ENCODE measurements around the gene INPP5J. TPM values are rescaled to one million over a fixed set of nuclear protein-coding genes. Genes with fewer than 3 reads are reported as not detected.

INPP5J gene
- total and polyA plus RNA-seq, 4 donors: 3.5 to 17.2 (median 10.5) TPM

DNA sequence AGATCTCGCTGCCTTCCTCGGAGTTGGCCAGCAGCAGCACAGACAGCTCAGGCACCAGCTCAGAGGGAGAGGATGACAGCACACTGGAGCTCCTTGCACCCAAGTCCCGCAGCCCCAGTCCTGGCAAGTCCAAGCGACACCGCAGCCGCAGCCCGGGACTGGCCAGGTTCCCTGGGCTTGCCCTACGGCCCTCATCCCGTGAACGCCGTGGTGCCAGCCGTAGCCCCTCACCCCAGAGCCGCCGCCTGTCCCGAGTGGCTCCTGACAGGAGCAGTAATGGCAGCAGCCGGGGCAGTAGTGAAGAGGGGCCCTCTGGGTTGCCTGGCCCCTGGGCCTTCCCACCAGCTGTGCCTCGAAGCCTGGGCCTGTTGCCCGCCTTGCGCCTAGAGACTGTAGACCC lies 11.1 kb downstream of the INPP5J start:
- Histone ChIP-seq H3K4me3 (ENCODE audit: low read depth, low read length) (no peak overlapping the region), H3K9me3 (ENCODE audit: control insufficient read depth, insufficient read depth, low read length) (no peaks in the 10 kb centered on the region), H3K27ac (ENCODE audit: low read depth, low read length) (no peak overlapping the region), H3K27me3 (ENCODE audit: control insufficient read depth, insufficient read depth, low read length) (no peaks in the 10 kb centered on the region), H3K4me1 (ENCODE audit: control insufficient read depth, insufficient read depth, low read length) (no peaks in the 10 kb centered on the region), H3K36me3 (ENCODE audit: control insufficient read depth, insufficient read depth, low read length) (peaks cover 16% of the 10 kb centered on the region)
- 93% methylated on average over 19 of the region's 19 CpGs for WGBS (ENCODE audit: insufficient coverage)
- DNase-seq (ENCODE audit: low read depth in 4 of 6, low spot score in 6 of 6): no peak

- H3K27ac ChIP-seq (ENCODE audit: low read depth, low read length): no peak overlapping the region
- no CpG with 5 or more reads among the region's 4 CpGs for WGBS (ENCODE audit: insufficient coverage)
- H3K27me3 ChIP-seq (ENCODE audit: control insufficient read depth, insufficient read depth, low read length): no peaks in the 10 kb centered on the region
- peaks cover under 1% of the 10 kb centered on the region for H3K4me1 ChIP-seq (ENCODE audit: control insufficient read depth, insufficient read depth, low read length)
- H3K36me3 ChIP-seq (ENCODE audit: control insufficient read depth, insufficient read depth, low read length): peaks cover 16% of the 10 kb centered on the region
- no peak overlapping the region for H3K4me3 ChIP-seq (ENCODE audit: low read depth, low read length)
- DNase-seq (ENCODE audit: low read depth in 4 of 6, low spot score in 6 of 6): no peak
- H3K9me3 ChIP-seq (ENCODE audit: control insufficient read depth, insufficient read depth, low read length): no peaks in the 10 kb centered on the region
These were observed 11.9 kb downstream of the INPP5J start for GRCh38 chr22:31134688-31135087.

GRCh38 chr22:31135706-31136105 lies 12.9 kb downstream of the INPP5J start:
- H3K4me3 ChIP-seq (ENCODE audit: low read depth, low read length): no peak overlapping the region
- WGBS (ENCODE audit: insufficient coverage): 97% methylated on average over 6 of the region's 6 CpGs
- DNase-seq (ENCODE audit: low read depth in 4 of 6, low spot score in 6 of 6): no peak
- H3K27me3 ChIP-seq (ENCODE audit: control insufficient read depth, insufficient read depth, low read length): no peaks in the 10 kb centered on the region
- peaks cover 11% of the 10 kb centered on the region for H3K4me1 ChIP-seq (ENCODE audit: control insufficient read depth, insufficient read depth, low read length)
- peaks cover 16% of the 10 kb centered on the region for H3K36me3 ChIP-seq (ENCODE audit: control insufficient read depth, insufficient read depth, low read length)
- H3K27ac ChIP-seq (ENCODE audit: low read depth, low read length): no peak overlapping the region
- H3K9me3 ChIP-seq (ENCODE audit: control insufficient read depth, insufficient read depth, low read length): no peaks in the 10 kb centered on the region

DNA sequence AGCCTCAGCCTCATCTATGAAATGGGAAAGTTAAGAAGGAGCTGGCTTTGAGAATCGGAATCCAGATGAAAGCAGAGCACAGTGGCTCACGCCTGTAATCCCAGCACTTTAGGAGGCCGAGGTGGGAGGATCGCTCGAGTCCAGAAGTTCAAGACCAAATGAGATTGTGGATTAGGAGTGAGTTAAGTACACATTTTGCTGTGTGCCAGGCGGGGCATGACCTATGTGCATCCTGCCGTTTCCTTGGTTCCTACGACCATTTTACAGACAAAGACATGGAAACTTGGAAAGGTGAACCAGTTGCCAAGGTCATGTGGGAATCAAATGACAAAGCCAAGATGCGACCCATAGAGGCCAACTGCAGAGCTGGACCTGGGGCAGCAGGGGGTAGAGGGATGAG lies 13.4 kb downstream of the INPP5J start:
- Histone ChIP-seq H3K4me1 (ENCODE audit: control insufficient read depth, insufficient read depth, low read length) (peaks cover 14% of the 10 kb centered on the region), H3K36me3 (ENCODE audit: control insufficient read depth, insufficient read depth, low read length) (peaks cover 16% of the 10 kb centered on the region), H3K4me3 (ENCODE audit: low read depth, low read length) (no peak overlapping the region), H3K9me3 (ENCODE audit: control insufficient read depth, insufficient read depth, low read length) (no peaks in the 10 kb centered on the region), H3K27ac (ENCODE audit: low read depth, low read length) (no peak overlapping the region), H3K27me3 (ENCODE audit: control insufficient read depth, insufficient read depth, low read length) (no peaks in the 10 kb centered on the region)
- DNase-seq (ENCODE audit: low read depth in 4 of 6, low spot score in 6 of 6): no peak
- 97% methylated on average over 8 of the region's 9 CpGs for WGBS (ENCODE audit: insufficient coverage)

DNA sequence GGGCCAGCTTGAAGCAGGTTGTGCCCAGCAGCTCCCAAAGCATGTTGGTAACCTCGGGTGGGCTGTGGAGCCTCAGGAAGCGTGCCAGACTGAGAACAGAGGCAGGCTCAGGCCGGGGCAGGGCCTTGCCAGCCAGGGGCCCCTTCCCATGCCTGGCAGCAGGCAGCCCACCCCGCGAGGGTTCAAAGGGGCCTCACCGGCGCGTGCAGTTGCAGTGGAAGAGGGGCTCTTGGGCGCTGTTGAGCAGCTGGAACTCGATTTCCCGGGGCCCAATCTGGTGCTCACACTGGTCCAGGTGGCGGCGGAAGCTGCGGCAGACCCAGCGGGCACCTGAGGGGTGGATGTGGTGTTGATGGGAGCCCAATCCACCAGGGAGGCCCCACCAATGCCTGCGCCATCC lies 13.9 kb downstream of the INPP5J start:
- Histone ChIP-seq H3K4me1 (ENCODE audit: control insufficient read depth, insufficient read depth, low read length) (peaks cover 14% of the 10 kb centered on the region), H3K9me3 (ENCODE audit: control insufficient read depth, insufficient read depth, low read length) (no peaks in the 10 kb centered on the region), H3K27ac (ENCODE audit: low read depth, low read length) (no peak overlapping the region), H3K36me3 (ENCODE audit: control insufficient read depth, insufficient read depth, low read length) (peaks cover 16% of the 10 kb centered on the region), H3K27me3 (ENCODE audit: control insufficient read depth, insufficient read depth, low read length) (no peaks in the 10 kb centered on the region), H3K4me3 (ENCODE audit: low read depth, low read length) (no peak overlapping the region)
- 90% methylated on average over 15 of the region's 16 CpGs for WGBS (ENCODE audit: insufficient coverage)
- no peak for DNase-seq (ENCODE audit: low read depth in 4 of 6, low spot score in 6 of 6)

DNA sequence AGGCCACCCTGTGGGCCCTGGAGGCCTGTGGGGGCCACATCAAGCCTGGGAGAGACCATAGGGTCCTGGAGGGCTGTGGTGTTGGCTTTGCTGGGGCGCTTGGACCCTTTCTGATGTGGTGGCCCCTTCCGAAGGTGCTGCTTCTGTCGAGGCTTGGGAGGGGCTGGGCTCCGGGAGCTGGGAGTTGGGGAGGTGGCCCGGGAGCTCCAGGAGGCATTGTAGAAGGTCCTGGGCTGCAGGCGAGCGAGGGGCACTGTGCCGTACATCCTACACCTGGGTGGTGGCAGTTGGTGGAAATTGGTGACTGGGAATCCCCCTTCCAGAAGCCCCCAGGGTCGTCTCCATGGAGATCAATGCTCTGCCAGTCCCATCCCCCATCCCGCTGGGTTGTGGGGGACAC lies 15.0 kb downstream of the INPP5J start:
- Histone ChIP-seq H3K4me3 (ENCODE audit: low read depth, low read length) (no peak overlapping the region), H3K4me1 (ENCODE audit: control insufficient read depth, insufficient read depth, low read length) (peaks cover 14% of the 10 kb centered on the region), H3K36me3 (ENCODE audit: control insufficient read depth, insufficient read depth, low read length) (peaks cover 16% of the 10 kb centered on the region), H3K9me3 (ENCODE audit: control insufficient read depth, insufficient read depth, low read length) (no peaks in the 10 kb centered on the region), H3K27ac (ENCODE audit: low read depth, low read length) (no peak overlapping the region), H3K27me3 (ENCODE audit: control insufficient read depth, insufficient read depth, low read length) (no peaks in the 10 kb centered on the region)
- DNase-seq (ENCODE audit: low read depth in 4 of 6, low spot score in 6 of 6): no peak
- 88% methylated on average over 8 of the region's 10 CpGs for WGBS (ENCODE audit: insufficient coverage)

DNA sequence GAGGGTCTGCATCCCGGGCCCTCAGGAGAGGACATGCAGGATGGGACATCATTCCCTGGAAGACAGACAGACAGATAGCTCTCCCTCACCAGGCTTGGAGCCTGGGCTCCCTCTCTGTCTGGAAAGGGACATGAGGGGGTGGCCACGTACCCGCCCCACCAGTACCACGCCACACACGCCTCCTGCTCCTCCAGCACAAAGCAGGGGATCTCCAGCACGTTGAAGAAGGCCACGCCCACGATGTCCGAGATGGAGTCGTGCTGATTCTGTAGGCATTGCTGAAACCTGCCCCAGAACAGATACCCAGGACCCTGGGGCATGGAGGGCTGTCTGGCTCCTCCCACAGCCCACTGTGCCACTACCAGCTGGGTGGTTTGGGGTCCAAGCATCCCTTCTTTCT lies 15.4 kb downstream of the INPP5J start:
- H3K27ac ChIP-seq (ENCODE audit: low read depth, low read length): no peak overlapping the region
- no peak overlapping the region for H3K4me3 ChIP-seq (ENCODE audit: low read depth, low read length)
- peaks cover 13% of the 10 kb centered on the region for H3K36me3 ChIP-seq (ENCODE audit: control insufficient read depth, insufficient read depth, low read length)
- WGBS (ENCODE audit: insufficient coverage): 80% methylated on average over 10 of the region's 10 CpGs
- no peaks in the 10 kb centered on the region for H3K9me3 ChIP-seq (ENCODE audit: control insufficient read depth, insufficient read depth, low read length)
- peaks cover 18% of the 10 kb centered on the region for H3K4me1 ChIP-seq (ENCODE audit: control insufficient read depth, insufficient read depth, low read length)
- DNase-seq (ENCODE audit: low read depth in 4 of 6, low spot score in 6 of 6): no peak
- no peaks in the 10 kb centered on the region for H3K27me3 ChIP-seq (ENCODE audit: control insufficient read depth, insufficient read depth, low read length)

GRCh38 chr22:31139066-31139465 lies 16.3 kb downstream of the INPP5J start:
- Histone ChIP-seq H3K27ac (ENCODE audit: low read depth, low read length) (no peak overlapping the region), H3K36me3 (ENCODE audit: control insufficient read depth, insufficient read depth, low read length) (peaks cover 8% of the 10 kb centered on the region), H3K27me3 (ENCODE audit: control insufficient read depth, insufficient read depth, low read length) (no peaks in the 10 kb centered on the region), H3K9me3 (ENCODE audit: control insufficient read depth, insufficient read depth, low read length) (no peaks in the 10 kb centered on the region), H3K4me1 (ENCODE audit: control insufficient read depth, insufficient read depth, low read length) (peaks cover 23% of the 10 kb centered on the region), H3K4me3 (ENCODE audit: low read depth, low read length) (no peak overlapping the region)
- WGBS (ENCODE audit: insufficient coverage): 100% methylated on average over 1 of the region's 3 CpGs
- no peak for DNase-seq (ENCODE audit: low read depth in 4 of 6, low spot score in 6 of 6)

GRCh38 chr22:31139866-31140716 lies 17.3 kb downstream of the INPP5J start, which contains the start of gene PLA2G3:
TSS of gene PLA2G3 (minus strand) at chr22:31140508. CDS start at chr22:31140354, 154 bp downstream.
- H3K9me3 ChIP-seq (ENCODE audit: control insufficient read depth, insufficient read depth, low read length): no peaks in the 10 kb centered on the region
- DNase-seq (ENCODE audit: low read depth in 4 of 6, low spot score in 6 of 6): peak in 2 of 6 donors; percentile 41 to 53
- peaks cover 5% of the 10 kb centered on the region for H3K36me3 ChIP-seq (ENCODE audit: control insufficient read depth, insufficient read depth, low read length)
- H3K27me3 ChIP-seq (ENCODE audit: control insufficient read depth, insufficient read depth, low read length): no peaks in the 10 kb centered on the region
- 20% methylated on average over 23 of the region's 24 CpGs for WGBS (ENCODE audit: insufficient coverage)
- no peak within 1 kb of the TSS for H3K27ac ChIP-seq (ENCODE audit: low read depth, low read length)
- peaks cover 23% of the 10 kb centered on the region for H3K4me1 ChIP-seq (ENCODE audit: control insufficient read depth, insufficient read depth, low read length)
- no peak within 1 kb of the TSS for H3K4me3 ChIP-seq (ENCODE audit: low read depth, low read length)

GRCh38 chr22:31140746-31141145 lies 18.0 kb downstream of the INPP5J start:
- no peak overlapping the region for H3K4me3 ChIP-seq (ENCODE audit: low read depth, low read length)
- DNase-seq (ENCODE audit: low read depth in 4 of 6, low spot score in 6 of 6): no peak
- no peak overlapping the region for H3K27ac ChIP-seq (ENCODE audit: low read depth, low read length)
- 94% methylated on average over 4 of the region's 5 CpGs for WGBS (ENCODE audit: insufficient coverage)
- H3K9me3 ChIP-seq (ENCODE audit: control insufficient read depth, insufficient read depth, low read length): no peaks in the 10 kb centered on the region
- peaks cover 5% of the 10 kb centered on the region for H3K36me3 ChIP-seq (ENCODE audit: control insufficient read depth, insufficient read depth, low read length)
- no peaks in the 10 kb centered on the region for H3K27me3 ChIP-seq (ENCODE audit: control insufficient read depth, insufficient read depth, low read length)
- H3K4me1 ChIP-seq (ENCODE audit: control insufficient read depth, insufficient read depth, low read length): peaks cover 23% of the 10 kb centered on the region
